Measurements from ENCODE around the gene MBNL1.

MBNL1 gene

DNA sequence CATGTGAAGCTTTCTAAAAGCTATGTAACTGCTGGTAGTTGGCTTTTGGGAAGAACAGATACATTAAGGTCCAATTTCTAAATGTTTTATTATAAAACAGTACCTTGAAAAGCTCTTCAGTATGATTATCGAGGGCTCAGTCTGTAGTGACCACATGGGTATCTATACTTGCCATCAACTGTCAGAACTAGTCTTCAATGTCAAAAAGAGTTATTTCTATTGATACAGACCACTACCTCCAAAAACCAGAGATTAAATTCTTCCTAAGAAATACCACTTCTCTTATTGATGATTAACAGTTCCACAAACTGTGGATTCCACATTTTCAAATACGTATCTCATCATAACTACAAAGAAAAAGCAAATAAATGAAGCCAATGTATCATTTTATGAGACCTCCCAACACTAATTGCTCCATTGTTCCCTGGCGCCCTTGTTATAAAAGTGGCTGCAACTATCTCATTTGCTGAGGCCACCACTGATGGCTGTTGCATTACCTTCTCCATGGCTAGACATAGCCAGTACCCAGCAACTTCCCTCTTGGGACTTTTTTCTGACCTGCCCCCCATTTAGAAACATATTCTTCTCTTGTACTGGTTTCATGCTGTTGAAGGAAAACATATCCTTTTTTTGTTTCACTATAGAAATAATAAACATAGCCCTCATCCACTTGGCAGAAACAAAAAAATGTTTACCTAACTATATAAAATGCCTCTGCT, 33.9 kb upstream of the MBNL1 start:
- no peak for TF ChIP-seq Cebpa-rat (IDR thresholded peaks at IDR 0.05)
- Histone ChIP-seq H3K27ac (no peak overlapping the region), H4K20me1 (no peaks in the 10 kb centered on the region), H3K9me3 (peaks cover 4% of the 10 kb centered on the region; the same call in 1 of the 2 replicates), H3K4me3 (no peak overlapping the region), H3K4me2 (no peak overlapping the region), H3K9ac (no peak overlapping the region), H3K4me1 (no peaks in the 10 kb centered on the region), H3K27me3 (no peaks in the 10 kb centered on the region), H3K36me3 (no peaks in the 10 kb centered on the region)

GRCh38 chr3:152235709-152236298, 32.9 kb upstream of the MBNL1 start:
- H3K9ac ChIP-seq = no peak overlapping the region
- TF ChIP-seq Cebpa-rat (IDR thresholded peaks at IDR 0.05) = no peak
- no peaks in the 10 kb centered on the region for H4K20me1 ChIP-seq
- no peaks in the 10 kb centered on the region for H3K27me3 ChIP-seq
- peaks cover 7% of the 10 kb centered on the region for H3K4me1 ChIP-seq
- no peak overlapping the region for H3K4me2 ChIP-seq
- H3K9me3 ChIP-seq = peaks cover 4% of the 10 kb centered on the region; the same call in 1 of the 2 replicates
- no peak overlapping the region for H3K27ac ChIP-seq
- H3K4me3 ChIP-seq = no peak overlapping the region
- H3K36me3 ChIP-seq = no peaks in the 10 kb centered on the region

GRCh38 chr3:152236716-152237115, 32.0 kb upstream of the MBNL1 start:
- H3K27ac ChIP-seq = no peak overlapping the region
- no peak overlapping the region for H3K4me2 ChIP-seq
- H3K4me3 ChIP-seq = no peak overlapping the region
- peaks cover 4% of the 10 kb centered on the region; the same call in 1 of the 2 replicates for H3K9me3 ChIP-seq
- no peaks in the 10 kb centered on the region for H3K36me3 ChIP-seq
- H3K4me1 ChIP-seq = peaks cover 16% of the 10 kb centered on the region
- H3K9ac ChIP-seq = no peak overlapping the region
- TF ChIP-seq Cebpa-rat (IDR thresholded peaks at IDR 0.05) = no peak
- no peaks in the 10 kb centered on the region for H3K27me3 ChIP-seq
- no peaks in the 10 kb centered on the region for H4K20me1 ChIP-seq

DNA sequence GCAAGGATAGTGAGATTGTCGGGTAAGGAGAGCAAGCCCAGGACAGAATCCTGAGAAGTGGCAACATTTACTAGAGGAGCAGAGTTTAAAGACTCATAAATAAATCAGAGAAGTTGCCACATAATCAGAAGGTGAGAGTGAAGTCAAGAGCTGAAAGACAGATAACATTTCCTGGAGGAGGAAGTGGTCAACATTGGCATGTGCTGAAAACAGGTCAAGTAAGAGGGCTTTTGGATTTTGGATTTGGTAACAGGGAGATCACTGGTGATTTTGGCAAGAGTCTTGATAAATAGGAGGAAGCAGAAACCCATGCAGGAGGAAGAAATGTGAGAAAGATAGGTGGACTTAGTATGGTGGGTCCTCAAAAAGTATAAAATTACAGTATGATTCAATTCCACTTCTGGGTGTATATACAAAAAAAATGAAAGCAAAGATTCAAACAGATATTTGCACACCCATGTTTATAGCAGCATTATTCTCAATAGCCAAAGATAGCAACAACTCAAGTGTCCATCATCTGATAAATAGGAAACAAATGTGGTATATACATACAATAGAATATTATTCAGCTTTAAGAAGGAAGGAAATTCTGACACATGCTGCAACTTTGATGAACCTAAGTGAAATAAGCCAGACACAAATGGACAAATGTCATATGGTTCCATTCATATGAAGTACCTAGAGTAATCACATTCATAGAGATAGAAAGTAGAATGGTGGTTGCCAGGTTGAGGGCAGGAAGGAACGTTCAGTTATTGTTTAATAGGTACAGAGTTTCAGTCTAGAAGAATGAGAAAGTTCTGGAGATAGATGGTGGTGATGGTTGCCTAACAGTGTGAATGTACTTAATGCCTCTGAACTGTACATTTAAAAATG, 27.3 kb upstream of the MBNL1 start:
- Histone ChIP-seq H3K4me3 (no peak overlapping the region), H3K9ac (no peak overlapping the region), H3K27me3 (no peaks in the 10 kb centered on the region), H3K9me3 (peaks cover 4% of the 10 kb centered on the region; the same call in 1 of the 2 replicates), H3K4me2 (peak overlapping the region; percentile 36), H3K36me3 (no peaks in the 10 kb centered on the region), H3K27ac (no peak overlapping the region), H3K4me1 (peaks cover 41% of the 10 kb centered on the region), H4K20me1 (no peaks in the 10 kb centered on the region)
- no peak for TF ChIP-seq Cebpa-rat (IDR thresholded peaks at IDR 0.05)

DNA sequence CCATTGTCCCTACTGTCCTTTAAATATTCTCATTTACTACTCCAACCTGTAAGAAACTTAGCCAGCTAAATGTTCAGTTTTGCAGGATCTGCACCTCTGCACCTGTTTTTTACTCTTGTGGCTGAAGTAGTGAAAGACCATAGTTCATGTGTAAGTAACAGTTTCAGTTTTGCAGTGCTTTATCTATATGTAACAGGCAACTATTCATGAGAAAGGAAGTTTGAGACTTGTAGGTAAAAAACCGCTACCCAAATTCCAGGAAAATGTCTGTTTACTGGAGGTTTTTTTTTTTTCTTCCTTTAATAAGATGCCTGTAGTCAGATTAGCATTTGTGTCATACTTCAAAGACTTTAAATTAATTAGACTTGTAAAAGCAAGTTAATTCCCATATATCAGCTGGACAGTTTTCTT, 25.4 kb upstream of the MBNL1 start:
- no peak overlapping the region for H3K4me3 ChIP-seq
- no peak for TF ChIP-seq Cebpa-rat (IDR thresholded peaks at IDR 0.05)
- H3K36me3 ChIP-seq = no peaks in the 10 kb centered on the region
- no peaks in the 10 kb centered on the region for H4K20me1 ChIP-seq
- no peak overlapping the region for H3K27ac ChIP-seq
- no peaks in the 10 kb centered on the region for H3K27me3 ChIP-seq
- H3K9ac ChIP-seq = no peak overlapping the region
- peaks cover 41% of the 10 kb centered on the region for H3K4me1 ChIP-seq
- no peaks in the 10 kb centered on the region for H3K9me3 ChIP-seq
- peak overlapping the region; percentile 76 for H3K4me2 ChIP-seq

- Histone ChIP-seq H3K27me3 (no peaks in the 10 kb centered on the region), H3K36me3 (no peaks in the 10 kb centered on the region), H4K20me1 (no peaks in the 10 kb centered on the region), H3K9ac (no peak overlapping the region), H3K9me3 (no peaks in the 10 kb centered on the region), H3K4me2 (peak overlapping the region; percentile 76), H3K4me3 (no peak overlapping the region), H3K27ac (no peak overlapping the region), H3K4me1 (peaks cover 41% of the 10 kb centered on the region)
- no peak for TF ChIP-seq Cebpa-rat (IDR thresholded peaks at IDR 0.05)
Measured at GRCh38 chr3:152243721-152244516, 24.8 kb upstream of the MBNL1 start.

DNA sequence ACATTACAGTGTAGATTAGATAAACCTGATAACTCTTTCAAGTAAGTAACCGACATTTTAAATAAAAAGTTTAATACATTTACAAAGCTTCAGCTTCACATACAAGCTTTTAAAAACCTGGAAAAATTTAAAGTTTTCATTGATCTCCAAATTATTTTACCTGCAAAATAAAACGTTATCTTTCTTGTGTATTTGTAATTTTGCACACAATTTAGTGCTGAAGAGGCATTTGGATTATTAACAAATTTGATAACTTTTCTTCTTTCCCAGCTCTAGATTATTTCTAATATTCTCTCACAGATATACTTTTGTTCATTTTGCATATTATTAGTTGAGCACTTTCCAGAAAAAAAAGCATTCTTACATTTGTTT, 24.2 kb upstream of the MBNL1 start:
- H3K9me3 ChIP-seq = no peaks in the 10 kb centered on the region
- no peak for TF ChIP-seq Cebpa-rat (IDR thresholded peaks at IDR 0.05)
- no peaks in the 10 kb centered on the region for H4K20me1 ChIP-seq
- no peaks in the 10 kb centered on the region for H3K27me3 ChIP-seq
- H3K4me1 ChIP-seq = peaks cover 41% of the 10 kb centered on the region
- H3K9ac ChIP-seq = no peak overlapping the region
- peak overlapping the region; percentile 76; the same call in 1 of the 2 replicates for H3K4me2 ChIP-seq
- no peak overlapping the region for H3K27ac ChIP-seq
- H3K36me3 ChIP-seq = no peaks in the 10 kb centered on the region
- H3K4me3 ChIP-seq = no peak overlapping the region

DNA sequence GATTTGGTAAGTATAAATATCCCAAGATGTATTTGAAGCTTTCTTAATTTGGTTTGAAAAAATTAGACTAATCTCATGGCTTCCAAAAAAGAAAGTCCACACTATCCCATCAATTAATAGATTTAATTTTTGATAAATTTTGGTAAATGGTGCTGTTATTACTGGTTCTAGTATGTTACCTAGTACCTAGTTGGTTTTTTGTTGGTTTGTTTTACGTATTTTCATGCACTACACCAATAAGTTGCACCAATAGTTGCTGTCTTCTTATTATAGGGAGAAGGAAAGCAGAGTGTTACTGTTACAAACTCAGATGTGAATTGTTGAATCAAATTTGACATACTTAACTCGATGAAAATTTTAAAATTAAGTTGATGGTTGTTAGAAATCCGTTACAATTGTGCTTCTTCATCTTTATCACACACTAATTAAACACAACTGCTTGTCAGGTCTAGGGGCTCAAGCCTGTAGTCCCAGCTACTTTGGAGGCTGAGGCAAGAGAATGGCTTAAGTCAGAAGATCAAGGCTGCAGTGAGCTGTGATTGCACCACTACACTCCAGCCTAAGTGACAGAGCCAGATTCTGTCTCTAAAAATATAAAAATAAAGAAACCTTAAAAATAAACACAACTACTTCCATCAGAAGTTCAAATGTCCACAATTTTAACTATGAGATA, 23.1 kb upstream of the MBNL1 start:
- TF ChIP-seq Cebpa-rat (IDR thresholded peaks at IDR 0.05) = no peak
- Histone ChIP-seq H3K4me1 (peaks cover 35% of the 10 kb centered on the region), H3K9ac (no peak overlapping the region), H3K36me3 (no peaks in the 10 kb centered on the region), H3K9me3 (no peaks in the 10 kb centered on the region), H3K27ac (no peak overlapping the region), H3K27me3 (no peaks in the 10 kb centered on the region), H3K4me2 (no peak overlapping the region), H4K20me1 (no peaks in the 10 kb centered on the region), H3K4me3 (no peak overlapping the region)

GRCh38 chr3:152251916-152252315, 16.8 kb upstream of the MBNL1 start:
- no peak overlapping the region for H3K4me3 ChIP-seq
- H4K20me1 ChIP-seq = no peaks in the 10 kb centered on the region
- TF ChIP-seq Cebpa-rat (IDR thresholded peaks at IDR 0.05) = no peak
- peaks cover 17% of the 10 kb centered on the region for H3K9me3 ChIP-seq
- H3K27ac ChIP-seq = no peak overlapping the region
- H3K4me1 ChIP-seq = peaks cover 43% of the 10 kb centered on the region
- H3K27me3 ChIP-seq = no peaks in the 10 kb centered on the region
- H3K4me2 ChIP-seq = no peak overlapping the region
- no peaks in the 10 kb centered on the region for H3K36me3 ChIP-seq
- no peak overlapping the region for H3K9ac ChIP-seq
